ENCODE results near the gene DLL3.

GRCh38 chr19:39470724-39471339 lies 27.9 kb upstream of the DLL3 start:
- TF ChIP-seq CTCF (IDR thresholded peaks at IDR 0.05) (no peak), POLR2AphosphoS5 (IDR thresholded peaks at IDR 0.05) (no peak)
